Sigmoid colon (tissue), 7 donors: ENCODE results near the gene TESMIN. TPM values are rescaled to one million over a fixed set of nuclear protein-coding genes. Genes with fewer than 3 reads are reported as not detected.

Source experiments
- DNase-seq: peaks from one replicate; pipeline ENCODE4 v3.0.0-alpha.2; 2019
- H3K27ac ChIP-seq, 4 donors: fragments of 200-600 bp; sonication (generic); one replicate each; pipeline ENCODE4 v1.5.1; 2016 to 2019; ENCODE audit warnings: mild to moderate bottlenecking in 1 of 4
- H3K27me3 ChIP-seq, 3 donors: fragments of 200-600 bp; sonication (generic); one replicate each; pipeline ENCODE4 v1.5.1; 2019; ENCODE audit warnings: mild to moderate bottlenecking in 1 of 3
- H3K36me3 ChIP-seq, 4 donors: fragments of 200-600 bp; sonication (generic); one replicate each; pipeline ENCODE4 v1.5.1; 2016 to 2019
- H3K4me1 ChIP-seq, 4 donors: fragments of 200-600 bp; sonication (generic); one replicate each; pipeline ENCODE4 v1.5.1; 2017 to 2019
- H3K4me3 ChIP-seq, 4 donors: fragments of 200-600 bp; sonication (generic); one replicate each; pipeline ENCODE4 v1.5.1; 2017 to 2019; ENCODE audit warnings: mild to moderate bottlenecking in 2 of 4, moderate library complexity in 1 of 4
- H3K9me3 ChIP-seq, 4 donors: fragments of 200-600 bp in 3 of 4; sonication (generic) in 3 of 4; one replicate each; pipeline versions ENCODE4 v1.5.1 to v1.6.1; 2013 to 2019
- CTCF ChIP-seq, 4 experiments: fragments of 450-650 bp in 3 of 4; fragments of 200-600 bp in 1 of 4; IDR thresholded peaks; one replicate each; pipeline ENCODE4 v1.5.1; 2016 to 2019; ENCODE audit warnings: antibody characterized with exemption in 4 of 4, mild to moderate bottlenecking in 3 of 4, moderate library complexity in 2 of 4
- EP300 ChIP-seq, 4 donors: sonication (generic); formaldehyde crosslinking; IDR thresholded peaks; one replicate each; pipeline ENCODE4 v1.6.1; 2017; ENCODE audit warnings: antibody characterized with exemption in 4 of 4
- POLR2A ChIP-seq, 2 donors: fragments of 450-650 bp; IDR thresholded peaks; one replicate each; pipeline ENCODE4 v1.6.1; 2016; ENCODE audit warnings: antibody characterized with exemption in 2 of 2, mild to moderate bottlenecking in 2 of 2, moderate library complexity in 2 of 2
- POLR2AphosphoS5 ChIP-seq, 4 donors: sonication (generic); formaldehyde crosslinking; IDR thresholded peaks; one replicate each; pipeline ENCODE4 v1.6.1; 2017; ENCODE audit warnings: antibody characterized with exemption in 4 of 4
- WGBS, 2 donors: extraction: QIAGEN DNeasy Blood & Tissue Kit; methylation state at CpG; one replicate each; pipeline ENCODE4 v1.1.7; 2013; 5-methylcytosine and 5-hydroxymethylcytosine counted together
- intact Hi-C: fragments of 100-400 bp; cut with DNase I; formaldehyde crosslinking; loops from one replicate; pipeline ENCODE4 v1.15.1; 2023
- polyA plus RNA-seq, 3 donors: library from polyadenylated mRNA; stranded (reverse); fragments of 200-250 nt; gene quantifications; one replicate each; pipeline ENCODE4 v1.2.3, GENCODE V29; 2013
- total RNA-seq, 4 donors: library from RNA; depleted of rRNA; stranded (reverse); fragments of >200 nt; gene quantifications; one replicate each; pipeline ENCODE4 v1.1.0, GENCODE V29; 2016
- donor health status: healthy with polysubstance abuse.
- donor health status: Bipolar disorder and iron deficiency.
- donor health status: healthy.

The TESMIN gene
- total and polyA plus RNA-seq, 7 donors: 2.3 to 6.3 (median 4.8) TPM; not detected in 4

GRCh38 chr11:68704887-68705286, 46.4 kb downstream of the TESMIN start:
- Histone ChIP-seq H3K27ac (no peak overlapping the region), H3K9me3 (no peaks in the 10 kb centered on the region), H3K4me3 (no peak overlapping the region), H3K36me3 (no peaks in the 10 kb centered on the region), H3K27me3 (peaks cover 0 to 30% (median 3%) of the 10 kb centered on the region in 3 donors), H3K4me1 (peaks cover 0 to 4% (median 0%) of the 10 kb centered on the region in 4 donors)
- TF ChIP-seq CTCF (IDR thresholded peaks at IDR 0.05): no peak
- no peak for TF ChIP-seq POLR2A (IDR thresholded peaks at IDR 0.05)
- no peak for TF ChIP-seq EP300 (IDR thresholded peaks at IDR 0.05)
- no peak for TF ChIP-seq POLR2AphosphoS5 (IDR thresholded peaks at IDR 0.05)
- intact Hi-C loops: no loop called here
- WGBS, 2 donors: 50 to 56% methylated on average over 16 of the region's 16 CpGs
- no peak for DNase-seq

DNA sequence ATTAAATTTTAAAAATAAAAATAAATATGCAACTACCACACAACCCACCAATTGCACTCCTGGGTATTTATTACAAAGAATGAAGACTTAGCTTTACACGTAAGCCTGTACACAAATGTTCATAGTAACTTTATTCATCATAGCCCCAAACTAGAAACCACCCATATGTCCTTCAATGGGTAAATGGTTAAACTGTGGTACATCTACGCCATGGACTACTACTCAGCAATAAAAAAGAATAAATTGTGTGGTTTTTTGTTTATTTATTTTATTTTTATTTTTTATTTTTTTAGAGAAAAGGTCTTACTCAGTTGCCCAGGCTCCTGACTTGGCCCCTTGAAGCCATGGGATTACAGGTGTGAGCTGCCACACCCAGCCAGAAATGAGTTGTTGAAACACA, 52.3 kb downstream of the TESMIN start:
- intact Hi-C loops: no loop called here
- H3K4me3 ChIP-seq: no peak overlapping the region
- no peaks in the 10 kb centered on the region for H3K4me1 ChIP-seq
- no peak for TF ChIP-seq CTCF (IDR thresholded peaks at IDR 0.05)
- no peak for TF ChIP-seq EP300 (IDR thresholded peaks at IDR 0.05)
- TF ChIP-seq POLR2AphosphoS5 (IDR thresholded peaks at IDR 0.05): no peak
- no peak for TF ChIP-seq POLR2A (IDR thresholded peaks at IDR 0.05)
- WGBS, 2 donors: 93 to 94% methylated on average over 2 of the region's 2 CpGs
- DNase-seq: no peak
- peaks cover 0 to 8% (median 3%) of the 10 kb centered on the region in 3 donors for H3K27me3 ChIP-seq
- H3K27ac ChIP-seq: no peak overlapping the region
- peaks cover 0 to 3% (median 0%) of the 10 kb centered on the region in 4 donors for H3K9me3 ChIP-seq
- no peaks in the 10 kb centered on the region for H3K36me3 ChIP-seq

DNA sequence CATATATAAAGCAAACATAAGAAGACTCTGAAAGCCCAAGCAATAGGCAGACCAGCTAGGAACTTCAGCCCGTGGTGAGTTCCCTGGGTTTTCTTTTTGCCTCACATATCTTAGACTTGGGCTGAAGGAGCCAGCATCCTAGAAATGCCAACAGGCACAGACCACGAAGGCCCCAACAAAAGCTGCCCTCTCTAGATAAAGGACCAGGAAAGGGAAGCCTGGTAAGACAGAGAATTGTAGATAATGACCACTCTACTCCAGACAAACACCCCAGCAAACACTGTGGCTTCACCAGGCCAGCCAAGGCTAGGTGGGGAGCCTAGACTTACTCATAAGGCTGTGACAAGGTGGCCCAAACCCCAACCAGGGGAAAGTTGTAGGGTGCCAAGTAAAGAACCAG, 55.8 kb downstream of the TESMIN start:
- no peaks in the 10 kb centered on the region for H3K4me1 ChIP-seq
- H3K9me3 ChIP-seq: peaks cover 0 to 3% (median 0%) of the 10 kb centered on the region in 4 donors
- no peak for TF ChIP-seq CTCF (IDR thresholded peaks at IDR 0.05)
- TF ChIP-seq EP300 (IDR thresholded peaks at IDR 0.05): no peak
- no peak for TF ChIP-seq POLR2AphosphoS5 (IDR thresholded peaks at IDR 0.05)
- no peak for TF ChIP-seq POLR2A (IDR thresholded peaks at IDR 0.05)
- H3K4me3 ChIP-seq: no peak overlapping the region
- WGBS, 2 donors: 48 to 75% methylated on average over 2 of the region's 2 CpGs
- H3K27me3 ChIP-seq: peaks cover 0 to 15% (median 0%) of the 10 kb centered on the region in 3 donors
- no peaks in the 10 kb centered on the region for H3K36me3 ChIP-seq
- intact Hi-C loops: no loop called here
- no peak overlapping the region for H3K27ac ChIP-seq
- no peak for DNase-seq

- H3K27ac ChIP-seq: no peak overlapping the region
- TF ChIP-seq POLR2A (IDR thresholded peaks at IDR 0.05) (no peak), EP300 (IDR thresholded peaks at IDR 0.05) (no peak), POLR2AphosphoS5 (IDR thresholded peaks at IDR 0.05) (no peak), CTCF (IDR thresholded peaks at IDR 0.05) (no peak)
- H3K4me3 ChIP-seq: no peak overlapping the region
- no peak for DNase-seq
- 82 to 86% methylated on average over 5 of the region's 5 CpGs for WGBS, 2 donors
- no peaks in the 10 kb centered on the region for H3K4me1 ChIP-seq
- peaks cover 0 to 22% (median 0%) of the 10 kb centered on the region in 3 donors for H3K27me3 ChIP-seq
- peaks cover 0 to 3% (median 0%) of the 10 kb centered on the region in 4 donors for H3K9me3 ChIP-seq
- intact Hi-C loops: no loop called here
- H3K36me3 ChIP-seq: no peaks in the 10 kb centered on the region
These were observed 56.7 kb downstream of the TESMIN start for GRCh38 chr11:68694431-68695297.
